Brain microvascular endothelial cell (primary cell): ENCODE measurements around the gene PRPH2.

Source experiments
- DNase-seq: peaks from one replicate; pipeline ENCODE4 v3.0.0-alpha.2; 2020
- H3K27ac ChIP-seq: fragments of 250-450 bp; sonication (Bioruptor Pico); 2 replicates; pipeline ENCODE4 v1.5.1; 2020; ENCODE audit warnings: mild to moderate bottlenecking, moderate library complexity
- H3K27me3 ChIP-seq: fragments of 250-450 bp; sonication (Bioruptor Pico); replicated peaks from 2 replicates; pipeline ENCODE4 v1.5.1; 2020; ENCODE audit warnings: mild to moderate bottlenecking
- H3K36me3 ChIP-seq: fragments of 250-450 bp; sonication (Bioruptor Pico); replicated peaks from 2 replicates; pipeline ENCODE4 v1.5.1; 2020; ENCODE audit warnings: mild to moderate bottlenecking
- H3K4me3 ChIP-seq: 2 replicates; pipeline ENCODE4 v1.5.1; 2011; ENCODE audit warnings: low read depth, mild to moderate bottlenecking, control low read depth, low read length, moderate library complexity
- in situ Hi-C: cut with HindIII; loops from 2 replicates; pipeline ENCODE4 v1.10.0; 2017; ENCODE audit warnings: low sequenced_read_pairs, low pct_ligation_motif_present
- TF ChIP-seq, protein P1 (sequence below): IDR thresholded peaks from 2 replicates; pipeline ENCODE4 v1.5.1; 2011; ENCODE audit warnings: low read depth, mild to moderate bottlenecking, moderate library complexity, low read length, control low read depth, inconsistent platforms; ENCODE audit errors: missing control alignments

PRPH2 gene

DNA sequence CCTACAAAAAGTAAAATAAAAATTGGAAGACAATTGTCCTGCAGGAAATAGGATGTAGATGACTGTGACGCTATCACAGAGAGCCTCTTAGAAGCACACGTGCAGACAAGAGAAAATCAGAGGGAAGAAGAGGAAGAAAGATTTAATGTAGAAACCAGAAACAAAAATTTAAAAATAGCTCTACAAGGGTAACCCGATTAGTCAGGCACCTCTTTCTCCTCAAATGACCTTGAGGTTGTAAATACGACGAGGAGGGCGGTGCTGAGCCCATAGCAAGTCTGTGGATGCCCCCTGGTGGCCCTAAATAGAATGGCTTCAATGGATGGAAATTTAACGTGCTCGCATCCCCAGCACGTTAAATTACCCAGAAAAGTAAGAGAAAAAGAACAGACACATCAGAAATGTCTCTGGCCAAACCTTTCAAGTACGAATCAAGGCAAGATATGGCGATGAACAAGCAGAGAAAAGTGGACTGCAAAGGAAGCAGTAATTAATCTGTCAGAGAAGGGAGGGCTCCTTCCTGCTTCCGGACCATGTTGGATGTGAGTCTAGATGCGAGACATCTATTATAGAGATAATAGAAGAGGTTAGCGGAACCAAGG is 4.2 kb upstream of the PRPH2 start:
- H3K27me3 ChIP-seq = no peaks in the 10 kb centered on the region
- in situ Hi-C loops = no loop called here
- TF ChIP-seq, protein P1, sequence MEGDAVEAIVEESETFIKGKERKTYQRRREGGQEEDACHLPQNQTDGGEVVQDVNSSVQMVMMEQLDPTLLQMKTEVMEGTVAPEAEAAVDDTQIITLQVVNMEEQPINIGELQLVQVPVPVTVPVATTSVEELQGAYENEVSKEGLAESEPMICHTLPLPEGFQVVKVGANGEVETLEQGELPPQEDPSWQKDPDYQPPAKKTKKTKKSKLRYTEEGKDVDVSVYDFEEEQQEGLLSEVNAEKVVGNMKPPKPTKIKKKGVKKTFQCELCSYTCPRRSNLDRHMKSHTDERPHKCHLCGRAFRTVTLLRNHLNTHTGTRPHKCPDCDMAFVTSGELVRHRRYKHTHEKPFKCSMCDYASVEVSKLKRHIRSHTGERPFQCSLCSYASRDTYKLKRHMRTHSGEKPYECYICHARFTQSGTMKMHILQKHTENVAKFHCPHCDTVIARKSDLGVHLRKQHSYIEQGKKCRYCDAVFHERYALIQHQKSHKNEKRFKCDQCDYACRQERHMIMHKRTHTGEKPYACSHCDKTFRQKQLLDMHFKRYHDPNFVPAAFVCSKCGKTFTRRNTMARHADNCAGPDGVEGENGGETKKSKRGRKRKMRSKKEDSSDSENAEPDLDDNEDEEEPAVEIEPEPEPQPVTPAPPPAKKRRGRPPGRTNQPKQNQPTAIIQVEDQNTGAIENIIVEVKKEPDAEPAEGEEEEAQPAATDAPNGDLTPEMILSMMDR = peak; percentile 85
- H3K4me3 ChIP-seq = peak overlapping the region; percentile 57
- no peaks in the 10 kb centered on the region for H3K36me3 ChIP-seq
- DNase-seq = peak; percentile 77
- H3K27ac ChIP-seq = peak overlapping the region; percentile 18

DNA sequence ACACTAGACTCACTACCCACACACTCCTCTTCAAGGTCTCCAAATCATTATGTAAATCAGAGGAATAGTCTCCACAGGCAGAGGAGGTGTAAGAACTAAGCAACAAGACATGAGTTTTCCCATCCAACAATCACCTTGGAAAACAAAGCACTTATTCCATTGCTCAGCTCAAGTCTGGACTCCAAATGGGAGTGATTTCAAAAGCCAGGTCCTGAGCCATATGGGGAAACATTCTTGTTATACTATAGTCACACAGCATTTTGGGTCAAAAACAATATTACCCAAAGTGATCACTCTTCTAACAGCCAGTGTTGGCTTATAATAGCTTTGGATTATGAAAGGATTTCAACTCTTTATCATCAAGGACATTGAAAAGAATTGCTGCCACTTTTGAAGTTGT is 3.6 kb upstream of the PRPH2 start:
- DNase-seq = no peak
- in situ Hi-C loops = no loop called here
- Histone ChIP-seq H3K4me3 (no peak overlapping the region), H3K27ac (no peak overlapping the region), H3K36me3 (no peaks in the 10 kb centered on the region), H3K27me3 (no peaks in the 10 kb centered on the region)
- TF ChIP-seq, protein P1 = no peak

DNA sequence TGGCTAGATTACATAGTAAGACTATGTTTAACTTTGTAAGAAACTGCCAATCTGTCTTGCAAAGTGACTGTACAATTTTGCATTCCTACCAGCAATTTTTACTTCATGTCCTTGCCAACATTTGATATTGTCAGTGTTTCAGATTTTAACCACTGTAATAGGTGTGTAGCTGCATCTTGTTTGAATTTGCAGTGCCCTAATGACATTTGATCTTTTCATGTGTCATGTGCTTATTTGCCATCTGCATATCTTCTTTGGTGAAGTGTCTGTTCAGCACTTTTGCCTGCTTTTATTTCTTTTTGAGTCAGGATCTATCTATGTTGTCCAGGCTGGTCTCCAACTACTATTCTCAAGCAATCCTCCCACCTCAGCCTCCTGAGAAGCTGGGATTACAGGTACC is 2.4 kb upstream of the PRPH2 start:
- no peak for DNase-seq
- in situ Hi-C loops = no loop called here
- no peaks in the 10 kb centered on the region for H3K36me3 ChIP-seq
- TF ChIP-seq, protein P1 = no peak
- H3K27ac ChIP-seq = no peak overlapping the region
- no peaks in the 10 kb centered on the region for H3K27me3 ChIP-seq
- H3K4me3 ChIP-seq = no peak overlapping the region

DNA sequence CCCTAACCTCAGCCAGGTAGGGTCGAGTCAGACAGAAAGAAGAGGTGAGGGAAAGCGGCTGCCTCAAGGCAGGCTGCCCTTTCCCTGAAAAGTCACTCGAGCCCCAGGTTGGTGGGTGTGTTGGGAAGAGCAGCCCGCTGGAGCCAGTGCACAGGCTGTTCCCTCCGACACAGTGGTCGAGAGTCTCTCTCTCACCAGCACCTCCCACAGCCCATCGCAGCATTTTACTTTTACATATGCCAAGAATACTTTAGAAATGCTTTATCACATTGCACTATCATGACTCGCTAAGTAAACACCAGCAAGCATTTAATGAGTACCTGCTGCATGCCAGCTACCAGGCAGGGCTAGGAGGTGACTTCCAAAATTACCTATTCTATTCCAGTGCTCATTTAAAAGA is 1.7 kb downstream of the PRPH2 start:
- in situ Hi-C loops = no loop called here
- H3K36me3 ChIP-seq = no peaks in the 10 kb centered on the region
- H3K4me3 ChIP-seq = no peak overlapping the region
- TF ChIP-seq, protein P1 = peak; percentile 15
- H3K27ac ChIP-seq = no peak overlapping the region
- H3K27me3 ChIP-seq = no peaks in the 10 kb centered on the region
- DNase-seq = peak; percentile 33

DNA sequence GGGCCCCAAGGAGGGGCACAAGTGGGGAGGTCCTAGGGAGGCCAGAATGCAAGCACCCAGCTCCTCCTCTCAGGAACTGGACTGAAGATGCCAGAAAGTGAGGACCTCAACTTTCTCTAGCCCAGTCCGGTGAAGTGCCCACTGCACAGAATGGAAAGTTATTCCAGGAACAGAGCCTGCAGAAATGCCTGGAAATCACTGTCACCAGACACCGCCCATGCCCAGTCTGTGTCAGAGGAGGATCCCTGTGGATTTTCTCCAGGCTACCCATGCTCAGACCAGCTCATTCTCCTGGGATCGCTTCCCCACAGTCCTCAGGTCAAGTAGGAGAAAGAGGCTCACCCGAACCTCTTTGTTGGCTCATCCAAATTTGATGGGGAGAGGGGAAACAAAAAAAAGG is 6.5 kb downstream of the PRPH2 start:
- H3K36me3 ChIP-seq = no peaks in the 10 kb centered on the region
- no peak for DNase-seq
- in situ Hi-C loops = no loop called here
- no peaks in the 10 kb centered on the region for H3K27me3 ChIP-seq
- TF ChIP-seq, protein P1 = no peak
- no peak overlapping the region for H3K27ac ChIP-seq
- H3K4me3 ChIP-seq = no peak overlapping the region
